Activated gamma-delta T cell treated with anti-CD3 and anti-CD28 coated beads, Interleukin-2, amount 50 U/mL, for 16 hours (primary cell): Measurements from ENCODE around the gene SND1.

ENCODE experiments used
- DNase-seq: peaks from one replicate; pipeline ENCODE4 v3.0.0-alpha.2; 2020; ENCODE audit warnings: low read depth

The SND1 gene

DNA sequence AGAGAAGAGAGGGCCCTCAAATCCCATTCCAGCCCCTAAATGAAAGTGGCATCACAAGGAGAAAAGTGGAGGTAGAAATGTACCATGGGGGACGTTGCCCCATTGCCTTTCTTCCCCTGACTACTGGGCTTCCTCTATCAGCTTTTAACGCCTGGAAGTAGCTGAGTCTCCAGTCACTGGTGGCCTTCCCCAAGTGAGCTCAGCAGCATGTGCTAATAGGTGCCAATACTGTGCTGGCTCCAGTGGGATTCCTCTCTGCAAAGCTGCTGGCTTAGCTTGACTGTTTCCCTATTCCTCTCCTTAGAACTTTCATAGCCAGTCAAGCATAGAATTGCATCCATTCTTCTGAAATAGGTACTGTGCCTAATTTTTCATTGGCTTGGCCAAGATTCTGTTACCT is 346.7 kb downstream of the SND1 start:
- DNase-seq = no peak

- DNase-seq = no peak
Measured at GRCh38 chr7:128000048-128000447, 348.1 kb downstream of the SND1 start.

DNA sequence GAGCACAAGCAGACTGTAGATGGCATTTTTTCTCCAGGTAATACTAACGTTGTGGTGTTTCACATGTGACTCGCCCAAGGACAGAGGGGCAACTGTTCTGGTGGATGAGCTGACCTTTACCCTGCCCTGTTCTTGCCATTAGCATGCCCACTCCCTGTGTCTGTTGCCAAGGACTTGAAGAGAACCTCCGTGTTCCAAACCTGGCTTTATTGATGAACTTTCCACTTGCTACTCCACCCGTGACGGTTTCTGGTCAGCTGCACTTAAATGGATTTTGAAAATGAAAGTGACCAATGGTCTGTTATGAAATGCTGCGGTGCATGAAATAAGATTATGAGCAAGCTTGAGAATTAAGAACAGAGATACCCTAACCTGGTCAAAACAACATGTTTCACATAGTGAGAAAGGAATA is 348.9 kb downstream of the SND1 start:
- DNase-seq = no peak

GRCh38 chr7:128003167-128003566 is 351.2 kb downstream of the SND1 start:
- DNase-seq = no peak

DNA sequence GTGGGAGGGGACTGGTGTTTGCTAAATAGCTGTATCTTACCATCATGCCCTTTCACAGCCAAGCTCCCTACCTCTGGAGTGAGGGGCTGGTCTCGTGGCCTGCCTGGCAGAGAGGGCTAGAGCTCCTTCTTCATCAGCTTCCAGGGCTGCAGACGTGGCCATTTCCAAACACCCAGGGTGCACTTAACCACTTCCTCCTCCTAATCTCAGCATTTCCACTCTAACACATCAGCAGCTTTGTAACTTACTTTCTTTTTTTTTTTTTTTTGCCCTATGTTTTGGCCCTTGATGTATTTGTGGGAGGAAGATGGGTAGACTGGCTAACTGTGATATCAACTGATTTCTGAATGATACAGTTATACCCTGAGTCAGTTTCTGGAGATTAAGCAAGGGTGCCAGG is 351.8 kb downstream of the SND1 start:
- DNase-seq = no peak

DNA sequence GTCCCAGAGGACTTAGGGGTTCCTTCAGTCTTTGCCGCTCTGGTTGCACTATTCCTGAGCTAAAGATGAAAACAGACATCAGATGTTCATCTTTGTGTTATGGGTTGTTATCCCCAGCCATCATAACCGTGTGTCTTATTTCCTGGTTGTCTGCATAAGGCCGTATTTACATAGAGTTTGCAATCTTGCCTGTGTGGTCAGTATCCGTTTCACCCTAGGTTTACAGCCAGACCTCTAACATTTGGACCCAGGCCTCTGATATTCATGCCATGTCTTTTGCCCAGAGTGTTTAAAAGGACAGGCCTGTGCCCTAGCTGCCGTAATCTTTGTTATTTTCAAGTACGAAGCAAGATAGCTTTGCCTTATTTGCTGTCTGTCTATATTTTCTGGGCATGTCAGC is 352.6 kb downstream of the SND1 start:
- DNase-seq = no peak

- no peak for DNase-seq
Measured at GRCh38 chr7:128005117-128005516, 353.1 kb downstream of the SND1 start.

DNA sequence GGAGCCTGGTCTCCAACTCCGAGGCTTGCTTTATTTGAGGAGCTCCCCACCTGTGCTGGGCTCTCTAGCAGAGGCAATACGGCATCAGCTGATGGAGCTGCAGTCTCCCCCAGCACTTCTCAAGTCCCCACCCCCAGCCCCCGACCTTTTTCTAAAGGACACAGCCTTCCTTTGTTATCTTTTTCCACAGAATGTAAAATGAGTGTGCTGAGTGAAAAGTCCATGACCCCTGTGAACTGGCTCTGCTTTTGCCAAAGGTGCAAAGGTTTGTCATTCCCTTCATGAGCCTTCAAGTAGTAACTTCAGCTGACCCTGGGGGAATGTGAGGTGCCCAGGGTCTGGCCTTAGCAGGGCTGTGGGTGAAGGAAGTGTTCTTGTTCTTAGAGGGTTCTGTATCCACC is 353.8 kb downstream of the SND1 start:
- DNase-seq = no peak

DNA sequence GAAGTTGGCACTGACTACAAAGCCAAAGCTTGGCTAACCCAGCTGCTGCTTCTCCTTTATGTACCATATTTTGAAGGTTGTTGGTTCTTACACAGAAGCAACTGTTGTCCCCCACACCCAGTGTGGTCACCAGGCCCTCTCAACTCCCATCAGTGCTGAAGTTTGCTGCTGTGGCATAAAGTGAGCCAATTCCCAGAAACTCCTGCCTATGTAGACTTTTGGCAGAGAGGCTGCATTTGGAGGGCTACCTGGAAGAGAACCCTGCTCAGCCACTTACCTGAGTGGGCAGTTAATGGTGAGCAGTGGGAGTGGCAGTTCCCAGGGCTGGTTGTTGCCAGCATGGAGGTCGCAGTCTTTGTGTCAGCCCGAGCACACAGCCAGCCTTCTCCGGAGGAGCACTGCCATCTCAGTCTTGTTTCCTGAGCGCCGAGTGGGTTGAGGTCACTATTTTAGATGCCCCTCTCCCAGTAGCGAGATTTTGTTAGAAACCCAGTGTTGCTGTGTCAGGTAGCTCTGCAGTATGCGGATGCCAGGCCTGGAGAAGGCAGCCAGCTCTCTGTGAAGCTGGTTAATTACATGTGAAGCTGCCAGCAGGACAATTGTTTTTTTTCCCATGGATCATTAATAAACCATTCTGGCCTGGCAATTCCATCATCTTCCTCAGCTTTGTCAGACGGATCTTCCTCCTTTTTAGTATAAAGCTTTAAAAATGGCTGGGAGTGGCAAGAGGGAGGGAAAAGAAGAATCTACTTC is 354.7 kb downstream of the SND1 start:
- no peak for DNase-seq

DNA sequence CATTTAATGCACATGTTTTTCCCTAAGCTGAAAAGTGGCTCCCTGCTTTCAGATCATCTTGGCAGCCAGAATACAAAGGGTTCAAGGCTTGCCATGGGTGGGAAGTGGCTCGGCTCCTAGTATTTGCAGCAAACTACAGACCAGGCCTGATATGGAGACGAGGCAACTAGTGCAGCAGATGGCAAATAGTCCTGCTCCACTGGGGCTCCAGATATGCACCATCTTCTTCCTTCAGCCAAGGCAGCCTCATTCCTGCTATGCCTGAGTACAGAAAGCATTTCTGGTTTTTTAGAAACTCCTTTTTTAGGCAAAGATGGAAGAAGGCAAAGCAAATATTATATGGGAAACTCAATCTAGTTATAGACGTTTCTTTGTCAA is 355.3 kb downstream of the SND1 start:
- no peak for DNase-seq

DNA sequence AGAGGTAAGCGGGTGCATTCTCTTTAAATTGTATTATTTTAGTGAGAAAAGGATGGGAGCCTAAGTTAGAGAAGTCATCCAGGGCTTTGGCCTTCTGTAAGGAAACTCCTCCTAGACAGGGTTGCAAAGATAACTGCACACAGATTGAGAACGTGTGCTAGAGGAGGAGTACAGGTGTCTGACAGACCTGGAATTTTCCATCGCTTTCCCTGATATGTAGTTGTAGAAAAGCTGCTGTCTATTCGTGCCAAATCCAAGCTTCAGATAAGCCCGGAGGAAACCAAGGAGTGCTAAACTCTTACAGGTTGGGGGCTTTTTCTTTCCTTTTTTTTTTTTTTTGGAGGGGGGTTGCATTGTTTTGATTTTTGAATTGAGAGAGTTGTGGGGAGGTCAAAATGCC is 356.1 kb downstream of the SND1 start:
- no peak for DNase-seq

- no peak for DNase-seq
Measured at GRCh38 chr7:128008744-128009143, 356.8 kb downstream of the SND1 start.

DNA sequence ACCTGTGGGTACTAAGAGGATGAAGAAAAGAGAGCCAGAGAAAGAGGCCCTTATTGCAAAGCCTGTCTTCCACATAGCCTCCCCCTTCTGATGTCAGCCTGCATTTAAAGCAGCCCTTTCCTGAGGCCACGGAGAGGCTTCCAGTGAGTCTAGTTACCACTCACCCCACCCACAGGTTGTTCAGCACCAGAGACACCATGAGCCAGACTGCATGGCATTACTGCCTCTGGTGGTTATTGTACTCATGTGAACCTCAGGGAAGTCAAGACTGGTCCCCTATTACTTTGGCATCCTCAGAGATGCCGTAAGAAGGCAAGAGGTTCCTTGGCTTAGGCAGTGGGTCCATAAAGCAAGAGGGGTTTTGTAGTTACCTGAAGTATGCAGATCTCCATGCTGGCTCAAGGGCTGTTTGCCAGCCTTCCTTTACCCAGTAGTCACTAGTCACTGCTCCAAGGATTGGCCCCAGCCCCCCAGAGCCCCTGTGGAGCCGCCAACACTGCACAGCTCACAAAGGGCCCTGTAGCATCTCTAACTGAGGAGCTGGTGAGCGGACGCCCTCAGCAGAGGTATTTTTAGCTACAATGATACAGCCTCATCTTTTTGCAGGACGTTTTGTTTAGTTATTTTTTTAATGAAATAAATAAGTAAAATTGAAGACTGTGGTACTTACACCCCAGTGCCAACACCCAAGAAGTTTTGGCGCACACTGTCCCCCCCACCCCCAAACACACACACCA is 358.6 kb downstream of the SND1 start:
- DNase-seq = no peak

- no peak for DNase-seq
Measured at GRCh38 chr7:128011131-128011661, 359.2 kb downstream of the SND1 start.

DNA sequence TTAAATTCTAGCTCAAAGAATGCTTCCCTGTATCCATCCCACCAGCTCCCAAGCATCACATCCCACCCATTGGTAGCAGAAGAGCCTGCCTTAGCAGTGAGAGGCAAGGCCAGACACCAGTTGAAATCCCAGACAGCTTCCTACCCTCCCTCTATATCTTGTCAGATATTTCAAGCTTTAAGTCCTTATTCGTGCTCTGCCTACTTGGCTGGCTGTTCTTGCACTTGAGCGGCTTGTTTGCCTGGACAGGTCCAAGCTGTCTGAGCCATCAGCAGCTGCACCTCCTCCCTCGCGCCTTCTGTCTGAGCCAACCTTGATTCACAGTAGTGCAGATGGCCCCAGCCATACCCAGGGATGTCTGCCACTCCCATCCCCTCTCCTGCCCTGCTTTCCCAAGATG is 362.8 kb downstream of the SND1 start:
- DNase-seq = no peak

DNA sequence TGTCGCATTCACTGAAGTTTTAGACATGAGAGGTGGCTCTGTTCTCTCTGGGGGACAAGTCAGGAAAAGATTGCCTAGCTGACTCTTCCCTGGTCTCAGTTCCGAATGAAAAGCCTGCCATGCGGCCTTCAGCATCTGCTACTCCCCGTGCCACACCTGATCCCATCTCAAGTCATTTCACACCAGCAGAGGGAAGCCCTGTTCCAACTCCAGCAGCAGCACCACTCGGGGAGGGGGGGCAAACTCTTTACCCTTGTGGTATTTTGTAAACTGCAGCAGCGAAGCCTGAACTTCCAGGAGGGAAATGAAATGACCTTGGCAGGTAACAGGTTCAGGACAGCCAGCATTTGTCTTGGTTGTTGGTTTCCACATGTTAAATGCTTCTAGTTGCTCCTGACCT is 365.5 kb downstream of the SND1 start:
- no peak for DNase-seq

DNA sequence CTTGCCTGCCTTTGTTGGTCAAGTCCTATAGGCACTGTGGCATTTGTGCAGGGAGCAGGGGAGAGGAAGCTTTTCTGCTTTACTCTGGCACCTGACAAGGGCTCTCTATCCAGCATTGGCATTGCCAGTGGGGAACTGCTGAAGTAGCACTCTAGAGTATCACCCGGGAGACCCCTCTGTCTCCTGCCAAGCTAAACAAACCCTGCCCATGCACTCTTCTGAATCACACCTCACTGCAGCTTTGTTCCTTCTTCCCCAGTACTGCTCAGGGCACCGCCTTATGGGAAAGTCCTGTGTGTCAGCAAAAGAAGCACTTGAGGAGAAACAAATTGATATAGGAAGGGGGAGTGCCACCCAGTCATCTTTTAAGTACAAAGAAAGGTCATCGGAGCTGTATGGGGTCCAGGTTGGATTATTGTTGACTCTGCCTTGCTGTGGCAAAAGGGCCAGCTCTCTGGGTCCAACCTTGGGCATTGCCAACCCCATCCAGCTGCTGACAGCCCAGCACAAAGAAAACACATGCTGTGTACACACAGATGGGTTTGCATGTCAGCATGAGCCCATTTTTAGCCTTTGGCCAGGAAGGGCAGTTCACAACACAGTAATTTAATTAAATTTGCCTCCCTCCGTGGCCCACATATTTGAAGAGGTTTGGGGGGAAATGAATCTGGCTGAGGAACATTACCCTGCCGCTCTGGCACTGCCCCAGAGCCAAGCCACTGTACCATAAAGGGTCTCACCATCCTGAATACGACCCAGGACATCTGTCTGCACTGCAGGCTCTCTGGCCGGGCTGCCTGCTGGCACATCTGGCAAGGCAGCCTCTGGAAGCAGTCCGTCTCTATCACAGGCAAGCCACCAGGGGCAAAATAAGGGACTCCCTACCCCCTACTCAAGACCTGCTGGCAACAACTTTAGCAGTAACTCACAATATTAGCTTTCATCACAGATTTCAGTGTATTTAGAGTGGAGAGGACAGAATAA is 366.2 kb downstream of the SND1 start:
- no peak for DNase-seq

DNA sequence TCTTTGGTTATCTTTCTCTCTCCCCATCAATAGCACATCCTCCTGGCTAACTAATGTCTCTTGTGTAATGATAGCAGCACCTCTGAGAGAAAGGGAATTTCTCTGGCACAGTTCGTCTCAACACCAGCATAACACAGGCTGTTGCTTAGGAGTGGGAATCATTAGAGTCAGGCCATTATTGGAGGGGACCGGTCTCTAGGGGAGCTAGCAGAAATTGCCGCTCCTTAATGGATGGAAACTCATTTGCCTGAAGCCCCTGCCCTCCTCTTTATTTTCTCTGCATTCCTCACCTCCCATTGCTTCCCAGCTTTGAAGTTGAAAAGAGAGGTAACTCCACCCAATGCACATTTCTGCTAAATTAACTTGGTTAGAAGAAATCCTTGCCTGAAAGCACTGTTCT is 367.3 kb downstream of the SND1 start:
- no peak for DNase-seq

- DNase-seq = no peak
Measured at GRCh38 chr7:128020159-128020558, 368.2 kb downstream of the SND1 start.

GRCh38 chr7:128021366-128021765 is 369.4 kb downstream of the SND1 start:
- no peak for DNase-seq

DNA sequence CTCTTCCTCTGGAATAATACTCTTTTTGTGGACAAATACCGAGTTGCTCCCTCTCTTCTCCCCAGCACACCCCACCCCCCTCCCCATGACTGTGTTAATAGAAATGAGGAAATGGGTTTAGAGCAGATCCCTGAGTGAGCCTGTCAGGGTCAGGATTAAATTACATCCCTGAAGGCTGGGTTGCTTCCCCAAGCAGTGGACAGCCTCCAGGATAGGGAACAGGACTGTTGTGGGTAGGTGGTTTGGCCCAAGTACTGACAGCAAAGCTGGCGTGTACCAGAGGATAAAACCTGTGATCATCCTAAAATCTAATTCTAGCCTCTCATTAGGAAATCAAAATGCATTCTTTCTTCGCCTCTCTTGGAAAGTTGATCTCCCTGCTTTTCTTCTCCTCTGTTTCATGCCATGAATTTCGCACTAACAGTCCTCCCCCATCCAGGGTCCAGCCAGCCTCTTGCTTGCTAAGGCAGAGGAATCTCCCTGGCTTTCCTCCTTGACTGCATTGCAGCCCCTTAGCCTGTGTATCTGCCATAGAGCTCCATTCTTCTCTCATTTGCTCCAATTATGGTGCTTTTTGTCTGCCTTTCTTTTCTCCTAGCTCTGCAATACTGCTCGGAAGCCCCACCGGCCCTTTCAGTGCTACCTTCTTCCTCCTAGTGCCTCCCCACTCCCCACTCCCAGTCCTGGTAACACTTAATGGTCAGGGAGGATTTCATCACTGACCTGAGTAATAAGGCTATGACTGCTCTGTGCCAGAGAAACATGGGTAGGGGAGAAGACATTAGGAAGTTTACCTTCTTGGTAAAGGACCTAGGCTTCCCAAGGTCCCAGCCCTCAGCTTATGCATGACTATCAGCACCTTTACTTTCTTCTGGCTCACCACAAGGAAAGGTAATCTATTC is 370.9 kb downstream of the SND1 start:
- DNase-seq = no peak
